Activated naive CD4-positive, alpha-beta T cell treated with Interleukin-2 at 50 U/mL for 16 hours (primary cell): ENCODE data around the gene TBL1XR1.
"Not testable (repeated sequence)": the region's sequence is repeated elsewhere in the genome, so short reads cannot be mapped to it uniquely, and the experiment has no call there.

ENCODE experiments used
- DNase-seq: peaks from one replicate; pipeline ENCODE4 v3.0.0-alpha.2; 2020

Gene TBL1XR1

GRCh38 chr3:177179281-177180067, 17.8 kb downstream of the TBL1XR1 start:
- no peak for DNase-seq

GRCh38 chr3:177177749-177178221, 19.5 kb downstream of the TBL1XR1 start:
- DNase-seq, result no peak

GRCh38 chr3:177174607-177175170, 22.6 kb downstream of the TBL1XR1 start:
- no peak for DNase-seq

GRCh38 chr3:177169936-177170722, 27.2 kb downstream of the TBL1XR1 start:
- no peak for DNase-seq

- no peak for DNase-seq
These were observed 28.9 kb downstream of the TBL1XR1 start for GRCh38 chr3:177168431-177168830.

- no peak for DNase-seq
These were observed 34.5 kb downstream of the TBL1XR1 start for GRCh38 chr3:177162742-177163141.

- not testable (repeated sequence) for DNase-seq
These were observed 35.7 kb downstream of the TBL1XR1 start for GRCh38 chr3:177161603-177162002.

GRCh38 chr3:177158461-177158860, 38.8 kb downstream of the TBL1XR1 start:
- no peak for DNase-seq

- DNase-seq, result no peak
These were observed 39.8 kb downstream of the TBL1XR1 start for GRCh38 chr3:177157492-177157891.

GRCh38 chr3:177154733-177155132, 42.5 kb downstream of the TBL1XR1 start:
- no peak for DNase-seq

GRCh38 chr3:177150970-177151627, 46.2 kb downstream of the TBL1XR1 start:
- DNase-seq, result no peak

- DNase-seq, result no peak
These were observed 46.9 kb downstream of the TBL1XR1 start for GRCh38 chr3:177150218-177150916.

GRCh38 chr3:177149106-177149505, 48.2 kb downstream of the TBL1XR1 start:
- no peak for DNase-seq

- no peak for DNase-seq
These were observed 49.5 kb downstream of the TBL1XR1 start for GRCh38 chr3:177147790-177148189.

GRCh38 chr3:177146646-177147045, 50.6 kb downstream of the TBL1XR1 start:
- no peak for DNase-seq

- DNase-seq, result no peak
These were observed 51.3 kb downstream of the TBL1XR1 start for GRCh38 chr3:177145954-177146353.

GRCh38 chr3:177145381-177145780, 51.9 kb downstream of the TBL1XR1 start:
- DNase-seq, result no peak

- no peak for DNase-seq
These were observed 52.4 kb downstream of the TBL1XR1 start for GRCh38 chr3:177144922-177145321.

GRCh38 chr3:177141899-177142646, 55.2 kb downstream of the TBL1XR1 start:
- no peak for DNase-seq

- DNase-seq, result no peak
These were observed 55.8 kb downstream of the TBL1XR1 start for GRCh38 chr3:177141471-177141870.

GRCh38 chr3:177139220-177139619, 58.1 kb downstream of the TBL1XR1 start:
- DNase-seq, result not testable (repeated sequence)
